Muscle of leg (tissue), 11 donors: ENCODE measurements around the gene IL17B. TPM values are rescaled to one million over a fixed set of nuclear protein-coding genes. Genes with fewer than 3 reads are reported as not detected.

Experiments used
- DNase-seq: peaks from one replicate; pipeline ENCODE4 v3.0.0; 2013
- H3K27ac ChIP-seq: one replicate; pipeline ENCODE4 v1.5.1; 2013; ENCODE audit warnings: mild to moderate bottlenecking, low read length, control low read depth
- H3K27me3 ChIP-seq: one replicate; pipeline ENCODE4 v1.6.1; 2013; ENCODE audit warnings: low read length; ENCODE audit not compliant: control insufficient read depth, insufficient read depth
- H3K36me3 ChIP-seq: one replicate; pipeline ENCODE4 v1.6.1; 2013; ENCODE audit warnings: low read length; ENCODE audit not compliant: control insufficient read depth, insufficient read depth
- H3K4me1 ChIP-seq: one replicate; pipeline ENCODE4 v1.6.1; 2013; ENCODE audit warnings: low read length; ENCODE audit not compliant: control insufficient read depth, insufficient read depth
- H3K4me3 ChIP-seq: one replicate; pipeline ENCODE4 v1.5.1; 2013; ENCODE audit warnings: low read length, control low read depth
- H3K9me3 ChIP-seq: replicated peaks from 2 replicates; pipeline ENCODE4 v1.6.1; 2013; ENCODE audit warnings: low read depth, low read length; ENCODE audit not compliant: control insufficient read depth
- WGBS: methylation state at CpG from one replicate; pipeline ENCODE4 v1.1.5; 2013; ENCODE audit warnings: missing lambda C conversion rate; ENCODE audit not compliant: insufficient coverage; 5-methylcytosine and 5-hydroxymethylcytosine counted together
- polyA plus RNA-seq, 8 donors: library from polyadenylated mRNA; unstranded; fragments of 120-200 nt; gene quantifications; one replicate each; pipeline versions ENCODE4 v1.2.1 to v1.2.3, GENCODE V29; 2013; ENCODE audit warnings: inconsistent platforms in 1 of 8, low replicate concordance in 1 of 8; ENCODE audit not compliant: insufficient read length in 8 of 8, insufficient read depth in 1 of 8
- total RNA-seq: library from RNA; stranded (reverse); fragments of 120-200 nt; gene quantifications from one replicate; pipeline ENCODE4 v1.2.4, GENCODE V29; 2013

Gene IL17B
- total and polyA plus RNA-seq, 9 donors: 151 to 423 (median 289) TPM

DNA sequence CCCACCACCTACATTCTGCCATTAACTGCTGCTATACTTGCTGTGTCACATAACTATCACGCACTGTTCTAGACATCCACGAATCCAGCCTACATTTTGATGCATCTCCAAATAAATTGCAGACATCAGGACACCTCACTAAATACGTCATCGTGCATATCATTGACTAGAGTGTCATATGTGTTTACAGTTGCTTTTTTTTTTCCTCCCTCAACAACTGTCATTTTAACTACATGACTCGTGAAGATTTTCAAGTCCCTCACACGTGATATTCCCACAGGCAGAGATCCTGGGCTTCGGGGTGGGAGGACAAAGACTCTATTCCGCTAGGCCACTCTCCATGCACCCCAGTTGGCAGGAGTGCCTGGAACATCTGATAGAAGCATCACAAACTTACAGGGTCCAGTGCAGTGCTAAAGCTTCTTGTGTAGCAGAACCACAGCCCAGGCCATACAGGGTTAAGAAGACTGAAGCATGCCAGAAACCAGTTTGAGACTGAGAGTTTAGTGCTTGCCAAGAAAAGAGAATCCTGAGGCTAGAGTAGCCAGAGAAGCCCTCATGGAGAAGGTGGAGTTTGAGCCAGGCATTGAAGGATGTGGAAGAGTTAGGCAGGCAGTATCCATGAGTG is 20.1 kb downstream of the IL17B start:
- Histone ChIP-seq H3K36me3 (peaks cover 12% of the 10 kb centered on the region), H3K27me3 (no peaks in the 10 kb centered on the region), H3K27ac (no peak overlapping the region), H3K4me3 (no peak overlapping the region), H3K4me1 (peaks cover 14% of the 10 kb centered on the region), H3K9me3 (no peaks in the 10 kb centered on the region)
- DNase-seq: no peak
- WGBS: 51% methylated on average over 4 of the region's 8 CpGs

DNA sequence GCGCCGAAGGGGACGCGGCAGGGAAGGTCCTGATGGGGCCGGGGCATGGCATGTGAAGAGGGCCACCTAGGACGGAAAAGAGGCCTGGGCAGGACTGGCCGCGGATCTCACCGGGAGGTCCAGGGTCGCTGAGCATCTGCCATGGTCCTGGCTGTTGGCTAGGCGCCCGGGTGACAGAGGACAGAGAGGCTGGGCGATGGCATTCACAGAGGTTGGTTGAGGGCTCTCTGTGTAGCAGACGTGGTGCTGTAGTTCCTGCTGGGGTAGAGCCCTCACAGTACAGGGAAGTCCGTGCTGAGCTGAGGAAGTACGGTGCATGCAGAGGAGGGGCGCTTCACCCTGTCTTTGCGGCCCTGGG is 20.8 kb downstream of the IL17B start:
- Histone ChIP-seq H3K27me3 (no peaks in the 10 kb centered on the region), H3K4me1 (peaks cover 14% of the 10 kb centered on the region), H3K9me3 (no peaks in the 10 kb centered on the region), H3K27ac (peak overlapping the region; percentile 42), H3K4me3 (peak overlapping the region; percentile 72), H3K36me3 (peaks cover 16% of the 10 kb centered on the region)
- no peak for DNase-seq
- WGBS: 2% methylated on average over 17 of the region's 18 CpGs

DNA sequence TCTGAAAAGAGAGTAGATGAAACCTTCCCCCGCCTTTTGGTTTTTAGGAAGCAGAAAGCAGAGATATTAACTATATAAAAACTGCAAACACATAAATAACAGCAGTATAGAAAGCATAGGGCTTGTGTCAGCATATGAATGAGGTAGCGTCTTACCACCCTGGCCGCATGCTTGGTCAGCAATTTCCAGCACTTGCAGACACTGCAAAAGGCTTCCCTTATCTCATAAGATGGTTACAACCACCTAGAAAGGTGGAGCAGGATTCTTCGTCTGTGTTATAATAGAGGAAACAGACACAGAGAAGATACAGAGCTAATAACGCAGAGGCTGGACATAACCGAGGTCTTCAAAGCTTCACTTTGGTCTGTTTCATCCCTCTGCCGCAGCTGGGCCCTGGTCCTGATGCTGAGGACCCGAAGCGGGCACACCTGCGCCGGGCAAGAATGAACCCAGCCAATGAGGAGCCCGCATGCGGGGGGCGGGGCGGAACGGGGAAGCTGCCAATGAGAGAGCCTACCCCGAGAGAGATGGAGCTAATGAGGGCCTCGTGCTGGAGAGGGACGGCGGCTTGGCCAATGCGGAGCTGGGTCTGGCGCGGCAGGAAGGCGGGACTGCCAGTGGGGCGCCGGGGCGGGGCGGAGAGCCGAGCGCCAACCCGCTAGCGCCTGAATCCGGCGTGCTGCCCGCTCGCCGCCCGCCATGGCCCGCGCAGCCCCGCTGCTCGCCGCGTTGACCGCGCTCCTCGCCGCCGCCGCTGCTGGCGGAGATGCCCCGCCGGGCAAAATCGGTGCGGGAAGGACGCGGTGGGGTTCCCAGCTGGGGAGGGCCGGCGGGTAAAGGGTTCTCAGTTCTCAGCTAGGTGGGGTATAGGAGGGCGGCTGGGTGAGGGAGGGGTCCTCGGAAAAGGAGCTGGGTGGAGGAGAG is 21.5 kb downstream of the IL17B start, which contains the start of gene PCYOX1L:
TSS of gene PCYOX1L (plus strand) at position 677 of the 924 bp plus-strand sequence. CDS start at position 700, 23 bp downstream.
- Histone ChIP-seq H3K4me1 (peaks cover 14% of the 10 kb centered on the region), H3K27me3 (no peaks in the 10 kb centered on the region), H3K27ac (peak within 1 kb of the TSS; percentile 42), H3K4me3 (peak within 1 kb of the TSS; percentile 72), H3K36me3 (peaks cover 17% of the 10 kb centered on the region), H3K9me3 (no peaks in the 10 kb centered on the region)
- WGBS: under 1% methylated on average over 58 of the region's 61 CpGs
- DNase-seq: peak; percentile 97

DNA sequence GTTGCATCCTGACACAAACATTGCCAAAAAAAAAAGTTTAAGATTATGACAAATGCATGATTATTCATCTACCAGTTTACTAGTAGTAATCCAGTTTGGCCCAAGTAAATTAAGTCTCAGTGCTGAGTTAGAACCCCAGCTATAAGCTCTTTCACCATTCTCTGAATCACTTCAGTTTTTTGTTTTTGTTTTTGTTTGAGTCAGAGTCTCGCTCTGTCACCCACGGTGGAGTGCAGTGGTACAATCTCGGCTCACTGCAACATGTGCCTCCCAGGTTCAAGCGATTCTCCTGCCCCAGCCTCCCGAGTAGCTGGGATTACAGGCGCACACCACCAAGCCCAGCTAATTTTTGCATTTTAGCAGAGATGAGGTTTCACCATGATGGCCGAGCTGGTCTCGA is 22.7 kb downstream of the IL17B start:
- H3K9me3 ChIP-seq: no peaks in the 10 kb centered on the region
- H3K4me3 ChIP-seq: no peak overlapping the region
- peaks cover 14% of the 10 kb centered on the region for H3K4me1 ChIP-seq
- H3K27me3 ChIP-seq: no peaks in the 10 kb centered on the region
- 96% methylated on average over 7 of the region's 8 CpGs for WGBS
- H3K36me3 ChIP-seq: peaks cover 23% of the 10 kb centered on the region
- no peak overlapping the region for H3K27ac ChIP-seq
- no peak for DNase-seq

DNA sequence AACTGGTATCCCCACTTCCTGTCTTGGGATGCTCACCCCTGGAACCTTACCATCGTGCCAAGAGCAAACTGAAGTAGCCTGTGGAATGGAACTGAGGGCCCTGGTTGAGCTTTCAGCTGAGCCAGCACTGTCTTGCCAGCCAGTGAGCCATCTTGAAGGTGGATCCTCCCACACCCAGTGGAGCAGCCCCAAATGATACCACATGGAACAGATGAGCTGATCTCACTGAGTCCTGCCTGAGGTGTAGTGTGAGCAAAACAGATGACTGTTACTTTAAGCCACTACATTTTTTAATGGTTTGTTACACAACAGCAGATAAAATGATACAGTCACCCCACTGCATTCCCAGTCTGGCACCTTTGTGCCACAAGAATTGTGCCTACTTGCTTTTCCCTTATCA is 23.4 kb downstream of the IL17B start:
- Histone ChIP-seq H3K9me3 (no peaks in the 10 kb centered on the region), H3K36me3 (peaks cover 28% of the 10 kb centered on the region), H3K27me3 (no peaks in the 10 kb centered on the region), H3K4me1 (peaks cover 14% of the 10 kb centered on the region), H3K27ac (no peak overlapping the region), H3K4me3 (no peak overlapping the region)
- no CpG with 5 or more reads among the region's 1 CpG for WGBS
- DNase-seq: no peak

DNA sequence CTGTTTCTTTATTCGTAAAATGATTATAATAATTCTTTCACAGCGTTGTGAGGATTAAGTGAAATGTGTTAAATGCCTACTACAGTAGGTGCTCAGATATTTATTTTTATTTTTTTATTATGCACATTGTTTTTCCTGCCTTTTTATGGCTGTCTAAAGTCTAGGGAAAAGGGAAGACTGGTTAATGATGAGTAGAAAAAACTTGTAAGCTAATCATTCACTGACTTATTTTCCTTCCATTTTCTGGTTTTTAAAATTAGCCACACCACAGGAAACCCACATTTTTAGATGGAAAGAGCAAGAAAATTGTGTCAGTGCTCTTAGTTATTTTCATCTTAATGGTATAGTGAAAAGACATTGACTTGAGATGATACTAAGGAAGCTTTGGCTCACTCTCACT is 25.2 kb downstream of the IL17B start:
- Histone ChIP-seq H3K36me3 (peaks cover 44% of the 10 kb centered on the region), H3K4me1 (peaks cover 10% of the 10 kb centered on the region), H3K9me3 (no peaks in the 10 kb centered on the region), H3K27me3 (no peaks in the 10 kb centered on the region), H3K27ac (no peak overlapping the region), H3K4me3 (no peak overlapping the region)
- no peak for DNase-seq
- WGBS: no CpG with 5 or more reads among the region's 2 CpGs

DNA sequence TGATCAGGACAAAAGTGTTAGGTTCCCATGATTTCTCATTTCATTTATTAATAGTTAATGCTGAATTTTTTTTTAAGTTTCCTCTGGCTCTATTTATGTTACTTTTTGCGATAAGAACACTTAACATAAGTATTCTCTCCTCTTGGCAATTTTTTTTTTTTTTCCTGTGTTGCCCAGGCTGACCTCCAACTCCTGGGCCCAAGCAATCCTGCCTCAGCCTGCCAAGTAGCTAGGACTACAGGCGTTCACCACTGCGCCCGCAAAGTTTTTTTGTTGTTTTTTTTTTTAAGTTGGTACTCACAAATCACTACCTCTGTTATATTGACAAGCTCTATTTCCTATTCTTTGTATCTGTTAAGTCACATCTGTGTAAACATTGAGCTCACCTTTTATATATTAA is 26.9 kb downstream of the IL17B start:
- no CpG with 5 or more reads among the region's 4 CpGs for WGBS
- H3K4me3 ChIP-seq: no peak overlapping the region
- H3K9me3 ChIP-seq: no peaks in the 10 kb centered on the region
- no peak for DNase-seq
- no peak overlapping the region for H3K27ac ChIP-seq
- no peaks in the 10 kb centered on the region for H3K4me1 ChIP-seq
- H3K36me3 ChIP-seq: peaks cover 57% of the 10 kb centered on the region
- H3K27me3 ChIP-seq: no peaks in the 10 kb centered on the region

DNA sequence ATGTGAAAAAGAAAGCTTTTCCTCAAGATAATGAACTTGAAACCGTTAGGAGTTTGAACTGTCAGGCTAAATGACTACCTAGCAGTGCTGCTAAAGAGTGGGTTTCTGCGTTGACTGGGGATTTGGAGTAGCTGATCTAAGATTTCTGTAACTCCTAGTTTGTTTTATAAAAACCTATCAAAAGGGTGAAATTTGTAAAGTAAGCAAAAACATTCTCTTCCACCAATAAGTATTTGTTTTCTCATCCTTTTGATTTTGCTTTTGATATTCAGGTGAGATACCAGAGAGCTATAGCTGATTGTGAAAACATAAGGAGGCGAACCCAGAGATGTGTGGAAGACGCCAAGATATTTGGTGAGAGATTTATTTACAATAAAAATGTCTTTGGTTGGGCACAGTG is 29.7 kb downstream of the IL17B start:
- Histone ChIP-seq H3K36me3 (peaks cover 46% of the 10 kb centered on the region), H3K27me3 (no peaks in the 10 kb centered on the region), H3K4me1 (peaks cover 13% of the 10 kb centered on the region), H3K4me3 (no peak overlapping the region), H3K27ac (no peak overlapping the region), H3K9me3 (no peaks in the 10 kb centered on the region)
- WGBS: 100% methylated on average over 2 of the region's 4 CpGs
- no peak for DNase-seq

DNA sequence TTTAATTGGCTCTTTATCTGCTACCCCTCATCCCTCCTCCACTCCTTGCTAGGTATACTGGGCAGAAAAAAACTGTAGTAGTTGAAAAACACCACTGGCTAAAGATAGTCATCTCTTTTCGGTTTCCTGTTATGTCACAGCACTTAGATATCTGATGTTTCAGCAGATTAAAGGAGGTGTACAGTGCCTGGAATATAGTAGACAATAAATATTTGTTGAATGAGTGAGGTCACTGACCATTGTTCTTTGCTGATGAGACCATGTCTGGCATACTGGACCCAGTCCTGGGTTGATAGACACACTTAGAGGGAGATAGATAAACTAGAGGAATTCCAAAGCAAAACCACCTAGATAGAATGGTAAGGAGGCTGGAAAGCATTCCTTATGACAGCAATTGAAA is 30.6 kb downstream of the IL17B start:
- Histone ChIP-seq H3K27me3 (no peaks in the 10 kb centered on the region), H3K36me3 (peaks cover 45% of the 10 kb centered on the region), H3K9me3 (no peaks in the 10 kb centered on the region), H3K27ac (no peak overlapping the region), H3K4me1 (peaks cover 15% of the 10 kb centered on the region), H3K4me3 (no peak overlapping the region)
- DNase-seq: no peak
- WGBS: 100% methylated on average over 1 of the region's 1 CpG

DNA sequence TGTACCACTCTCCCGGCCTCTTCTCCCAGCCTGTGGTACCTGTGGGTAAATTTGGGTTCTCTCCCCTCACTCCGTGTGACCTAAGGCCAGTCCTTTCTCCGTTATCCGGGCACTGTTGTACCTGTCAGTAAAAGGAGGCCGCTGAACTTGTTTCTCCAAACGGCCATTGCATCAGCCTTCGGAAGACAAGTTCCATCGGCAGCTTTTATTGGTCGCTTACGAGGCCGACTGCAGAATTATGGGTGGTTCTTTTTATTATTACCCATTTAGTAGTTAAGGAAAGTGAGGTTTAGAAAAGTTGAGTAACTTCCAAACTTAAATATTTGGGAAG is 33.2 kb downstream of the IL17B start:
- Histone ChIP-seq H3K4me1 (peaks cover 15% of the 10 kb centered on the region), H3K36me3 (peaks cover 35% of the 10 kb centered on the region), H3K27ac (peak overlapping the region; percentile 92), H3K27me3 (no peaks in the 10 kb centered on the region), H3K4me3 (peak overlapping the region; percentile 72), H3K9me3 (no peaks in the 10 kb centered on the region)
- no peak for DNase-seq
- WGBS: 0% methylated on average over 6 of the region's 11 CpGs
